WTC11 (cell line): Measurements from ENCODE around the gene PTK6. TPM values are rescaled to one million over a fixed set of nuclear protein-coding genes. Genes with fewer than 3 reads are reported as not detected.

Experiments used
- ATAC-seq: fragments of 200-7000 bp; cut with Tn5 transposase; 2 replicates; pipeline ENCODE4 v1.10.0; 2021; ENCODE audit warnings: mild to moderate bottlenecking, moderate library complexity
- CTCF ChIA-PET: fragments of 300-600 bp; sonication (Branson Sonifier 250); formaldehyde crosslinking; loops from one replicate; lab custom pipeline; 2021; ENCODE audit warnings: antibody characterized with exemption; lab: Charles Lee
- POLR2A ChIA-PET: fragments of 350-600 bp; sonication (Branson Sonifier 250); formaldehyde crosslinking; loops from one replicate; lab custom pipeline; 2021; ENCODE audit warnings: antibody characterized with exemption; lab: Charles Lee
- DNase-seq: peaks from one replicate; pipeline ENCODE4 v3.0.0; 2021; ENCODE audit warnings: low spot score
- H3K27ac Mint-ChIP-seq: 2 replicates; pipeline ENCODE4 v1.8.0; 2021; ENCODE audit warnings: mixed read lengths
- H3K27me3 Mint-ChIP-seq: 2 replicates; pipeline ENCODE4 v1.8.0; 2021; ENCODE audit warnings: low read depth, mild to moderate bottlenecking, moderate library complexity, mixed read lengths
- H3K36me3 Mint-ChIP-seq: 2 replicates; pipeline ENCODE4 v1.8.0; 2021; ENCODE audit warnings: mixed read lengths
- H3K4me1 Mint-ChIP-seq: 2 replicates; pipeline ENCODE4 v1.8.0; 2022; ENCODE audit warnings: mixed read lengths
- H3K4me3 Mint-ChIP-seq: 2 replicates; pipeline ENCODE4 v1.8.0; 2021; ENCODE audit warnings: mild to moderate bottlenecking, moderate library complexity, mixed read lengths
- H3K9me3 Mint-ChIP-seq: 2 replicates; pipeline ENCODE4 v1.8.0; 2021; ENCODE audit warnings: mixed read lengths
- AR ChIP-seq: fragments of 250-450 bp; sonication (Bioruptor Pico); IDR thresholded peaks from 2 replicates; pipeline ENCODE4 v1.9.0; 2021; ENCODE audit warnings: mild to moderate bottlenecking
- CREB1 ChIP-seq: sonication (generic); formaldehyde crosslinking; IDR thresholded peaks from 2 replicates; pipeline ENCODE4 v1.8.0; 2023; ENCODE audit warnings: mild to moderate bottlenecking, missing genetic modification reagents
- CREM ChIP-seq: sonication (generic); formaldehyde crosslinking; IDR thresholded peaks from 2 replicates; pipeline ENCODE4 v1.8.1; 2022; ENCODE audit warnings: mild to moderate bottlenecking, missing genetic modification reagents, moderate library complexity
- EMX1 ChIP-seq: fragments of 250-450 bp; sonication (Bioruptor Pico); IDR thresholded peaks from 2 replicates; pipeline ENCODE4 v1.8.0; 2021; ENCODE audit warnings: mild to moderate bottlenecking
- ERG ChIP-seq: fragments of 250-450 bp; sonication (Bioruptor Pico); IDR thresholded peaks from 2 replicates; pipeline ENCODE4 v1.8.0; 2021; ENCODE audit warnings: mild to moderate bottlenecking
- FOXP1 ChIP-seq: sonication (generic); formaldehyde crosslinking; IDR thresholded peaks from 2 replicates; pipeline ENCODE4 v1.8.0; 2022; ENCODE audit warnings: missing genetic modification reagents, mild to moderate bottlenecking, moderate library complexity, borderline replicate concordance
- FOXP4 ChIP-seq: sonication (generic); formaldehyde crosslinking; IDR thresholded peaks from 2 replicates; pipeline ENCODE4 v1.8.0; 2022; ENCODE audit warnings: mild to moderate bottlenecking, missing genetic modification reagents
- IRF2 ChIP-seq: sonication (generic); formaldehyde crosslinking; IDR thresholded peaks from 2 replicates; pipeline ENCODE4 v1.8.0; 2022; ENCODE audit warnings: low read depth, missing genetic modification reagents, borderline replicate concordance
- KAT7 ChIP-seq: sonication (generic); formaldehyde crosslinking; IDR thresholded peaks from 2 replicates; pipeline ENCODE4 v1.8.1; 2023; ENCODE audit warnings: missing genetic modification reagents, mild to moderate bottlenecking, borderline replicate concordance
- MAX ChIP-seq: sonication (generic); formaldehyde crosslinking; IDR thresholded peaks from 2 replicates; pipeline ENCODE4 v1.8.0; 2022; ENCODE audit warnings: mild to moderate bottlenecking, missing genetic modification reagents
- NFE2L1 ChIP-seq: sonication (generic); formaldehyde crosslinking; IDR thresholded peaks from 2 replicates; pipeline ENCODE4 v1.8.1; 2023; ENCODE audit warnings: missing genetic modification reagents
- NR1H2 ChIP-seq: sonication (generic); formaldehyde crosslinking; IDR thresholded peaks from 2 replicates; pipeline ENCODE4 v1.9.0; 2021; ENCODE audit warnings: mild to moderate bottlenecking, moderate library complexity, missing genetic modification reagents
- NR2C2 ChIP-seq: sonication (generic); formaldehyde crosslinking; IDR thresholded peaks from 2 replicates; pipeline ENCODE4 v1.8.0; 2022; ENCODE audit warnings: mild to moderate bottlenecking, missing genetic modification reagents
- PREB ChIP-seq: sonication (generic); formaldehyde crosslinking; IDR thresholded peaks from 2 replicates; pipeline ENCODE4 v1.8.1; 2022; ENCODE audit warnings: mild to moderate bottlenecking, missing genetic modification reagents, moderate library complexity, borderline replicate concordance
- RELA ChIP-seq: sonication (generic); formaldehyde crosslinking; IDR thresholded peaks from 2 replicates; pipeline ENCODE4 v1.8.1; 2022; ENCODE audit warnings: missing genetic modification reagents, mild to moderate bottlenecking, borderline replicate concordance
- RORB ChIP-seq: fragments of 250-450 bp; sonication (Bioruptor Pico); IDR thresholded peaks from 2 replicates; pipeline ENCODE4 v1.9.0; 2021; ENCODE audit warnings: mild to moderate bottlenecking
- SP1 ChIP-seq: sonication (generic); formaldehyde crosslinking; conservative IDR thresholded peaks from 2 replicates; pipeline ENCODE4 v1.8.1; 2022; ENCODE audit warnings: missing genetic modification reagents
- TEAD1 ChIP-seq: sonication (generic); formaldehyde crosslinking; IDR thresholded peaks from 2 replicates; pipeline ENCODE4 v1.8.0; 2022; ENCODE audit warnings: mild to moderate bottlenecking, missing genetic modification reagents
- ZNF232 ChIP-seq: sonication (generic); formaldehyde crosslinking; IDR thresholded peaks from 2 replicates; pipeline ENCODE4 v1.8.0; 2022; ENCODE audit warnings: mild to moderate bottlenecking, missing genetic modification reagents
- ZNF281 ChIP-seq: sonication (generic); formaldehyde crosslinking; IDR thresholded peaks from 2 replicates; pipeline ENCODE4 v1.8.0; 2023; ENCODE audit warnings: mild to moderate bottlenecking, missing genetic modification reagents
- total RNA-seq: library from RNA; stranded (reverse); gene quantifications from 3 replicates; pipeline ENCODE4 v1.2.3, GENCODE V29; 2021

The PTK6 gene
- total RNA-seq, 1 experiment from 2014 or later, result 0.22 TPM

- POLR2A ChIA-PET, result interaction anchor here (0.6 to 1.8 kb wide), 7 partner anchors 14 to 718 kb away, joined by 3 to 5 read pairs (median 3); partner anchors contain the start of genes GMEB2 and STMN3
- H3K4me3 Mint-ChIP-seq, result peak overlapping the region; percentile 88
- ATAC-seq, result peak; percentile 3
- peaks cover 14% of the 10 kb centered on the region for H3K4me1 Mint-ChIP-seq
- DNase-seq, result peak; percentile 61
- H3K36me3 Mint-ChIP-seq, result peaks cover 21% of the 10 kb centered on the region
- peaks cover 9% of the 10 kb centered on the region; the same call in 1 of the 2 replicates for H3K27me3 Mint-ChIP-seq
- peak overlapping the region; percentile 79 for H3K27ac Mint-ChIP-seq
- CTCF ChIA-PET, result interaction anchor here (0.6 to 4.4 kb wide), 18 partner anchors 8 to 501 kb away, joined by 3 to 50 read pairs (median 5); partner anchors contain the start of genes GMEB2, PRPF6 and PTK6
- peaks cover 8% of the 10 kb centered on the region; the same call in 1 of the 2 replicates for H3K9me3 Mint-ChIP-seq
- TF ChIP-seq RELA (CRISPR knock-in tag) (peak; percentile 88; the same call in 1 of the 2 replicates), NR2C2 (no peak), KAT7 (CRISPR knock-in tag) (peak; percentile 91; the same call in 1 of the 2 replicates), CREB1 (CRISPR knock-in tag) (0 out of 2 replicates have a peak, but pooled peaks have one; percentile 29), ZNF281 (CRISPR knock-in tag) (0 out of 2 replicates have a peak, but pooled peaks have one; percentile 53), FOXP4 (CRISPR knock-in tag) (peak; percentile 10; the same call in 1 of the 2 replicates), TEAD1 (CRISPR knock-in tag) (no peak), MAX (CRISPR knock-in tag) (peak; percentile 17; the same call in 1 of the 2 replicates), FOXP1 (CRISPR knock-in tag) (peak; percentile 66; the same call in 1 of the 2 replicates)
- TF ChIP-seq, all 79 proteins: peak for 7
These were observed 16.1 kb downstream of the PTK6 start for GRCh38 chr20:63520934-63521601.

- peak within 1 kb of the TSS; percentile 79 for H3K27ac Mint-ChIP-seq
- H3K36me3 Mint-ChIP-seq, result peaks cover 21% of the 10 kb centered on the region
- CTCF ChIA-PET, result interaction anchor here (0.6 to 4.4 kb wide), 16 partner anchors 9 to 460 kb away, joined by 3 to 50 read pairs (median 5); partner anchors contain the start of genes GMEB2, PRPF6 and PTK6
- peaks cover 14% of the 10 kb centered on the region for H3K4me1 Mint-ChIP-seq
- DNase-seq (peak; percentile 78), ATAC-seq (peak; percentile 72)
- H3K9me3 Mint-ChIP-seq, result peaks cover 8% of the 10 kb centered on the region; the same call in 1 of the 2 replicates
- POLR2A ChIA-PET, result interaction anchor here (1.3 to 1.8 kb wide), 5 partner anchors 14 to 133 kb away, joined by 3 to 5 read pairs (median 4); partner anchors contain the start of genes GMEB2 and STMN3
- peak within 1 kb of the TSS; percentile 88 for H3K4me3 Mint-ChIP-seq
- no peak for TF ChIP-seq AR (CRISPR knock-in tag)
- TF ChIP-seq EMX1, result 0 out of 2 replicates have a peak, but pooled peaks have one; percentile 26
- TF ChIP-seq RORB (CRISPR knock-in tag), result no peak
- TF ChIP-seq PREB (CRISPR knock-in tag), result no peak
- peak; percentile 21; the same call in 1 of the 2 replicates for TF ChIP-seq ZNF232 (CRISPR knock-in tag)
- TF ChIP-seq SP1 (CRISPR knock-in tag), result peak; percentile 78
- TF ChIP-seq NFE2L1, result no peak
- TF ChIP-seq CREM, result 0 out of 2 replicates have a peak, but pooled peaks have one; percentile 18
- no peak for TF ChIP-seq NR1H2 (CRISPR knock-in tag)
- TF ChIP-seq ERG (CRISPR knock-in tag), result peak; percentile 26; the same call in 1 of the 2 replicates
- no peak for TF ChIP-seq IRF2
- peak; percentile 76 for TF ChIP-seq FOXP4 (CRISPR knock-in tag)
- peaks cover 9% of the 10 kb centered on the region; the same call in 1 of the 2 replicates for H3K27me3 Mint-ChIP-seq
These were observed 16.7 kb downstream of the PTK6 start, which contains the start of gene PPDPF for GRCh38 chr20:63520504-63520933. Gene PPDPF (plus strand): TSS chr20:63520765. CDS start chr20:63521309, 544 bp downstream.
